Heart left ventricle (tissue), 13 donors: ENCODE results near the gene DENND4B.

ENCODE experiments used
- POLR2A ChIP-seq, 2 donors: fragments of 450-650 bp; IDR thresholded peaks; one replicate each; pipeline ENCODE4 v1.6.1; 2017; ENCODE audit warnings: antibody characterized with exemption in 2 of 2, mild to moderate bottlenecking in 2 of 2, moderate library complexity in 2 of 2
- TF ChIP-seq, protein P1 (sequence below), 12 donors: fragments of 200-600 bp; sonication (generic) in 4 of 12; IDR thresholded peaks; one replicate each; pipeline versions ENCODE4 v1.5.0 to v1.8.0; 2018 to 2022; ENCODE audit warnings: antibody characterized with exemption in 12 of 12, mild to moderate bottlenecking in 5 of 12
- donor health status: ischemic (EF 13 %, LVEDD 7.1; RV severe dilation, severe dysfunction).
- donor health status: DM: no; HTN: yes; CAD: no.
- donor health status: DM: no; HTN: no; CAD: no.
- donor health status: ischemic (EF 25% LVEDD 6.9; RV normal size, moderate dysfunction).
- donor health status: ischemic (EF 25% LVEDD 5.7; RV mildly dilated, moderate dysfunction).
- donor health status: ischemic (EF 35%, LVEDD 5.7; RV mildly dilated, moderate dysfunction).
- donor health status: nonischemic (EF 11% LVEDD 7.7; RV severe dilation, severe dysfunction).
- donor health status: DM: yes; HTN: yes; CAD: no.
- donor health status: PGD.
- donor health status: ischemic (EF 29% LVEDD 5.4; RV normal size, mild dysfunction).
- donor health status: nonischemic (EF 23%, LVEDD 6.1; RV moderate dilation, normal function).

DNA sequence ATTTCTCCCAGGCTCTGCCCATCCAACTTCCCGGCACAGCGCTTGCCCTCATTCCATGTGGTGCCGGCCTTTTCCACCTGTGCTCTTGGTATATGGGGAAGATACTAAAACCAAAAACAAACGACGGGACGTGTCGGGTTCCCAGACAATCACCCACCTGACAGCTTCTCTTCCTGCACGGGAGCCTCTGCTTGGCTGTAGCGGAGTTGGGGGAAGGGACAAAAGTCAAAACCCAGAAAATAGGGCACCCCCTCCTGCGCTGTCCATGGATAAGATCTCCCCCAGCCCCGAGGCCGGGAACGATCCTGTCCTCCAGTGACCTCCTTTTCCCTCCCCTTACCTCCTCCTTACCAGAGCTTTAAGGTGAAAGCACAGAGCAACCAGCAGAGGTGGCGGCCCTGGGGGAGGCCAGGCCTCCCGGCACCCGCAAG, 30.3 kb upstream of the DENND4B start:
- no peak for TF ChIP-seq POLR2A (IDR thresholded peaks at IDR 0.05)
- TF ChIP-seq, protein P1, sequence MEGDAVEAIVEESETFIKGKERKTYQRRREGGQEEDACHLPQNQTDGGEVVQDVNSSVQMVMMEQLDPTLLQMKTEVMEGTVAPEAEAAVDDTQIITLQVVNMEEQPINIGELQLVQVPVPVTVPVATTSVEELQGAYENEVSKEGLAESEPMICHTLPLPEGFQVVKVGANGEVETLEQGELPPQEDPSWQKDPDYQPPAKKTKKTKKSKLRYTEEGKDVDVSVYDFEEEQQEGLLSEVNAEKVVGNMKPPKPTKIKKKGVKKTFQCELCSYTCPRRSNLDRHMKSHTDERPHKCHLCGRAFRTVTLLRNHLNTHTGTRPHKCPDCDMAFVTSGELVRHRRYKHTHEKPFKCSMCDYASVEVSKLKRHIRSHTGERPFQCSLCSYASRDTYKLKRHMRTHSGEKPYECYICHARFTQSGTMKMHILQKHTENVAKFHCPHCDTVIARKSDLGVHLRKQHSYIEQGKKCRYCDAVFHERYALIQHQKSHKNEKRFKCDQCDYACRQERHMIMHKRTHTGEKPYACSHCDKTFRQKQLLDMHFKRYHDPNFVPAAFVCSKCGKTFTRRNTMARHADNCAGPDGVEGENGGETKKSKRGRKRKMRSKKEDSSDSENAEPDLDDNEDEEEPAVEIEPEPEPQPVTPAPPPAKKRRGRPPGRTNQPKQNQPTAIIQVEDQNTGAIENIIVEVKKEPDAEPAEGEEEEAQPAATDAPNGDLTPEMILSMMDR (IDR thresholded peaks at IDR 0.05), result no peak
